GM23338 (cell line): ENCODE measurements around the gene FOXP1. TPM values are rescaled to one million over a fixed set of nuclear protein-coding genes. Genes with fewer than 3 reads are reported as not detected.

ENCODE experiments used
- EZH2phosphoT487 ChIP-seq: fragments of 200-600 bp; sonication (generic); IDR thresholded peaks from one replicate; pipeline ENCODE4 v1.8.1; 2018; ENCODE audit warnings: antibody characterized with exemption; ENCODE audit not compliant: unreplicated experiment
- POLR2AphosphoS5 ChIP-seq: IDR thresholded peaks from 2 replicates; pipeline ENCODE4 v1.6.1; 2016; ENCODE audit warnings: antibody characterized with exemption, low read depth
- ZNF114 ChIP-seq: fragments of 250-450 bp; sonication (Bioruptor Pico); IDR thresholded peaks from 2 replicates; pipeline ENCODE4 v1.5.0; 2020; ENCODE audit warnings: mild to moderate bottlenecking, moderate library complexity
- polyA plus RNA-seq: library from polyadenylated mRNA; unstranded; fragments of >200 nt; fragmentation: Nextera tagmentation; extraction: Ambion mirVana; gene quantifications from 2 replicates; pipeline ENCODE4 v1.2.1, GENCODE V29; 2016
- total RNA-seq: library from RNA; depleted of rRNA; stranded (reverse); fragments of >200 nt; shearing (Covaris generic); gene quantifications from 2 replicates; pipeline ENCODE4 v1.2.3, GENCODE V29; 2014
- TF ChIP-seq, protein P1 (sequence below): fragments of 250-450 bp; sonication (Bioruptor Pico); IDR thresholded peaks from 2 replicates; pipeline ENCODE4 v1.5.0; 2020; ENCODE audit warnings: mild to moderate bottlenecking, moderate library complexity
- TF ChIP-seq, protein P2 (sequence below): IDR thresholded peaks from one replicate; pipeline ENCODE4 v1.6.1; 2018; ENCODE audit warnings: antibody characterized with exemption; ENCODE audit not compliant: unreplicated experiment

The FOXP1 gene
- total and polyA plus RNA-seq, 2 experiments from 2014 or later, result 32.9 to 35.5 TPM

GRCh38 chr3:71399478-71399877 is 184.1 kb downstream of the FOXP1 start (continued):
- TF ChIP-seq, protein P1, sequence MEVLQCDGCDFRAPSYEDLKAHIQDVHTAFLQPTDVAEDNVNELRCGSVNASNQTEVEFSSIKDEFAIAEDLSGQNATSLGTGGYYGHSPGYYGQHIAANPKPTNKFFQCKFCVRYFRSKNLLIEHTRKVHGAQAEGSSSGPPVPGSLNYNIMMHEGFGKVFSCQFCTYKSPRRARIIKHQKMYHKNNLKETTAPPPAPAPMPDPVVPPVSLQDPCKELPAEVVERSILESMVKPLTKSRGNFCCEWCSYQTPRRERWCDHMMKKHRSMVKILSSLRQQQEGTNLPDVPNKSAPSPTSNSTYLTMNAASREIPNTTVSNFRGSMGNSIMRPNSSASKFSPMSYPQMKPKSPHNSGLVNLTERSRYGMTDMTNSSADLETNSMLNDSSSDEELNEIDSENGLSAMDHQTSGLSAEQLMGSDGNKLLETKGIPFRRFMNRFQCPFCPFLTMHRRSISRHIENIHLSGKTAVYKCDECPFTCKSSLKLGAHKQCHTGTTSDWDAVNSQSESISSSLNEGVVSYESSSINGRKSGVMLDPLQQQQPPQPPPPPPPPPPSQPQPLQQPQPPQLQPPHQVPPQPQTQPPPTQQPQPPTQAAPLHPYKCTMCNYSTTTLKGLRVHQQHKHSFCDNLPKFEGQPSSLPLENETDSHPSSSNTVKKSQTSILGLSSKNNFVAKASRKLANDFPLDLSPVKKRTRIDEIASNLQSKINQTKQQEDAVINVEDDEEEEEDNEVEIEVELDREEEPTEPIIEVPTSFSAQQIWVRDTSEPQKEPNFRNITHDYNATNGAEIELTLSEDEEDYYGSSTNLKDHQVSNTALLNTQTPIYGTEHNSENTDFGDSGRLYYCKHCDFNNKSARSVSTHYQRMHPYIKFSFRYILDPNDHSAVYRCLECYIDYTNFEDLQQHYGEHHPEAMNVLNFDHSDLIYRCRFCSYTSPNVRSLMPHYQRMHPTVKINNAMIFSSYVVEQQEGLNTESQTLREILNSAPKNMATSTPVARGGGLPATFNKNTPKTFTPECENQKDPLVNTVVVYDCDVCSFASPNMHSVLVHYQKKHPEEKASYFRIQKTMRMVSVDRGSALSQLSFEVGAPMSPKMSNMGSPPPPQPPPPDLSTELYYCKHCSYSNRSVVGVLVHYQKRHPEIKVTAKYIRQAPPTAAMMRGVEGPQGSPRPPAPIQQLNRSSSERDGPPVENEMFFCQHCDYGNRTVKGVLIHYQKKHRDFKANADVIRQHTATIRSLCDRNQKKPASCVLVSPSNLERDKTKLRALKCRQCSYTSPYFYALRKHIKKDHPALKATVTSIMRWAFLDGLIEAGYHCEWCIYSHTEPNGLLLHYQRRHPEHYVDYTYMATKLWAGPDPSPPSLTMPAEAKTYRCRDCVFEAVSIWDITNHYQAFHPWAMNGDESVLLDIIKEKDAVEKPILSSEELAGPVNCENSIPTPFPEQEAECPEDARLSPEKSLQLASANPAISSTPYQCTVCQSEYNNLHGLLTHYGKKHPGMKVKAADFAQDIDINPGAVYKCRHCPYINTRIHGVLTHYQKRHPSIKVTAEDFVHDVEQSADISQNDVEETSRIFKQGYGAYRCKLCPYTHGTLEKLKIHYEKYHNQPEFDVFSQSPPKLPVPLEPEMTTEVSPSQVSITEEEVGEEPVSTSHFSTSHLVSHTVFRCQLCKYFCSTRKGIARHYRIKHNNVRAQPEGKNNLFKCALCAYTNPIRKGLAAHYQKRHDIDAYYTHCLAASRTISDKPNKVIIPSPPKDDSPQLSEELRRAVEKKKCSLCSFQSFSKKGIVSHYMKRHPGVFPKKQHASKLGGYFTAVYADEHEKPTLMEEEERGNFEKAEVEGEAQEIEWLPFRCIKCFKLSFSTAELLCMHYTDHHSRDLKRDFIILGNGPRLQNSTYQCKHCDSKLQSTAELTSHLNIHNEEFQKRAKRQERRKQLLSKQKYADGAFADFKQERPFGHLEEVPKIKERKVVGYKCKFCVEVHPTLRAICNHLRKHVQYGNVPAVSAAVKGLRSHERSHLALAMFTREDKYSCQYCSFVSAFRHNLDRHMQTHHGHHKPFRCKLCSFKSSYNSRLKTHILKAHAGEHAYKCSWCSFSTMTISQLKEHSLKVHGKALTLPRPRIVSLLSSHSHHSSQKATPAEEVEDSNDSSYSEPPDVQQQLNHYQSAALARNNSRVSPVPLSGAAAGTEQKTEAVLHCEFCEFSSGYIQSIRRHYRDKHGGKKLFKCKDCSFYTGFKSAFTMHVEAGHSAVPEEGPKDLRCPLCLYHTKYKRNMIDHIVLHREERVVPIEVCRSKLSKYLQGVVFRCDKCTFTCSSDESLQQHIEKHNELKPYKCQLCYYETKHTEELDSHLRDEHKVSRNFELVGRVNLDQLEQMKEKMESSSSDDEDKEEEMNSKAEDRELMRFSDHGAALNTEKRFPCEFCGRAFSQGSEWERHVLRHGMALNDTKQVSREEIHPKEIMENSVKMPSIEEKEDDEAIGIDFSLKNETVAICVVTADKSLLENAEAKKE (CRISPR knock-in tag), result no peak
- TF ChIP-seq ZNF114 (CRISPR knock-in tag) (no peak), POLR2AphosphoS5 (no peak), EZH2phosphoT487 (no peak)
- TF ChIP-seq, protein P2, sequence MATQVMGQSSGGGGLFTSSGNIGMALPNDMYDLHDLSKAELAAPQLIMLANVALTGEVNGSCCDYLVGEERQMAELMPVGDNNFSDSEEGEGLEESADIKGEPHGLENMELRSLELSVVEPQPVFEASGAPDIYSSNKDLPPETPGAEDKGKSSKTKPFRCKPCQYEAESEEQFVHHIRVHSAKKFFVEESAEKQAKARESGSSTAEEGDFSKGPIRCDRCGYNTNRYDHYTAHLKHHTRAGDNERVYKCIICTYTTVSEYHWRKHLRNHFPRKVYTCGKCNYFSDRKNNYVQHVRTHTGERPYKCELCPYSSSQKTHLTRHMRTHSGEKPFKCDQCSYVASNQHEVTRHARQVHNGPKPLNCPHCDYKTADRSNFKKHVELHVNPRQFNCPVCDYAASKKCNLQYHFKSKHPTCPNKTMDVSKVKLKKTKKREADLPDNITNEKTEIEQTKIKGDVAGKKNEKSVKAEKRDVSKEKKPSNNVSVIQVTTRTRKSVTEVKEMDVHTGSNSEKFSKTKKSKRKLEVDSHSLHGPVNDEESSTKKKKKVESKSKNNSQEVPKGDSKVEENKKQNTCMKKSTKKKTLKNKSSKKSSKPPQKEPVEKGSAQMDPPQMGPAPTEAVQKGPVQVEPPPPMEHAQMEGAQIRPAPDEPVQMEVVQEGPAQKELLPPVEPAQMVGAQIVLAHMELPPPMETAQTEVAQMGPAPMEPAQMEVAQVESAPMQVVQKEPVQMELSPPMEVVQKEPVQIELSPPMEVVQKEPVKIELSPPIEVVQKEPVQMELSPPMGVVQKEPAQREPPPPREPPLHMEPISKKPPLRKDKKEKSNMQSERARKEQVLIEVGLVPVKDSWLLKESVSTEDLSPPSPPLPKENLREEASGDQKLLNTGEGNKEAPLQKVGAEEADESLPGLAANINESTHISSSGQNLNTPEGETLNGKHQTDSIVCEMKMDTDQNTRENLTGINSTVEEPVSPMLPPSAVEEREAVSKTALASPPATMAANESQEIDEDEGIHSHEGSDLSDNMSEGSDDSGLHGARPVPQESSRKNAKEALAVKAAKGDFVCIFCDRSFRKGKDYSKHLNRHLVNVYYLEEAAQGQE, result no peak
